OCI-LY7 (cell line): ENCODE data around the gene ZBTB44. TPM values are rescaled to one million over a fixed set of nuclear protein-coding genes. Genes with fewer than 3 reads are reported as not detected.
A peak's percentile ranks its signal among the peaks of the same experiment; 100 is the strongest.

Experiments used
- BruUV-seq: library from RNA; stranded (reverse); fragments of 400-500 nt; replicated peaks from 2 replicates; lab custom pipeline; 2021; lab: Mats Ljungman, UMichigan
- CTCF ChIA-PET: fragments of 300-600 bp; sonication (Branson Sonifier 250); formaldehyde crosslinking; loops from one replicate; lab custom pipeline; 2022; ENCODE audit warnings: antibody characterized with exemption; ENCODE audit not compliant: unreplicated experiment; lab: Charles Lee
- POLR2A ChIA-PET: fragments of 300-600 bp; sonication (Branson Sonifier 250); formaldehyde crosslinking; loops from one replicate; lab custom pipeline; 2022; ENCODE audit warnings: antibody characterized with exemption; lab: Charles Lee
- DNase-seq: peaks from one replicate; pipeline ENCODE4 v3.0.0-alpha.2; 2015; ENCODE audit warnings: low spot score
- H2AFZ ChIP-seq: fragments of 200-600 bp; sonication (generic), shearing (Covaris generic); 2 replicates; pipeline ENCODE4 v1.6.1; 2014; ENCODE audit warnings: mild to moderate bottlenecking, antibody characterized with exemption, low read length, moderate library complexity
- H3K27ac ChIP-seq: fragments of 200-600 bp; sonication (generic); 2 replicates; pipeline ENCODE4 v1.5.1; 2014; ENCODE audit warnings: mixed run types, low read depth, mild to moderate bottlenecking, moderate library complexity, low read length, inconsistent platforms; ENCODE audit not compliant: poor library complexity, severe bottlenecking
- H3K36me3 ChIP-seq: fragments of 200-600 bp; sonication (generic); 2 replicates; pipeline ENCODE4 v1.6.1; 2014; ENCODE audit warnings: mild to moderate bottlenecking, antibody characterized with exemption, low read length, moderate library complexity, mixed read lengths; ENCODE audit not compliant: insufficient read depth
- H3K4me1 ChIP-seq: fragments of 200-600 bp; sonication (generic); 2 replicates; pipeline ENCODE4 v1.5.1; 2014; ENCODE audit warnings: mild to moderate bottlenecking, low read length; ENCODE audit not compliant: insufficient read depth, poor library complexity, severe bottlenecking
- H3K4me2 ChIP-seq: fragments of 200-600 bp; sonication (generic); 2 replicates; pipeline ENCODE4 v1.6.1; 2014; ENCODE audit warnings: mild to moderate bottlenecking, low read length
- H3K4me3 ChIP-seq: fragments of 200-600 bp; sonication (generic); 2 replicates; pipeline ENCODE4 v1.5.1; 2014; ENCODE audit warnings: mild to moderate bottlenecking, low read depth, low read length; ENCODE audit not compliant: poor library complexity, severe bottlenecking
- H3K79me2 ChIP-seq: fragments of 200-600 bp; sonication (generic); 2 replicates; pipeline ENCODE4 v1.6.1; 2016; ENCODE audit warnings: low read depth, mild to moderate bottlenecking, low read length, moderate library complexity, mixed read lengths; ENCODE audit not compliant: insufficient read depth
- H3K9me2 ChIP-seq: fragments of 200-600 bp; sonication (generic); 2 replicates; pipeline ENCODE4 v1.6.1; 2016; ENCODE audit warnings: mild to moderate bottlenecking, low read length, mixed read lengths; ENCODE audit not compliant: insufficient read depth
- H3K9me3 ChIP-seq: fragments of 200-600 bp; sonication (generic); 2 replicates; pipeline ENCODE4 v1.6.1; 2014; ENCODE audit warnings: mild to moderate bottlenecking, mixed run types, low read length, mixed read lengths
- H4K20me1 ChIP-seq: fragments of 200-600 bp; sonication (generic); 2 replicates; pipeline ENCODE4 v1.6.1; 2014; ENCODE audit warnings: mild to moderate bottlenecking, antibody characterized with exemption, low read length, moderate library complexity, mixed read lengths; ENCODE audit not compliant: insufficient read depth
- EZH2phosphoT487 ChIP-seq: fragments of 200-600 bp; sonication (generic); IDR thresholded peaks from 2 replicates; pipeline ENCODE4 v1.6.1; 2018; ENCODE audit warnings: low read depth, borderline replicate concordance, mild to moderate bottlenecking, mixed run types, antibody characterized with exemption, low read length, moderate library complexity, mixed read lengths
- intact Hi-C: fragments of 100-400 bp; cut with micrococcal nuclease; formaldehyde crosslinking; loops from one replicate; pipeline ENCODE4 v1.10.0; 2022; ENCODE audit not compliant: unreplicated experiment
- total RNA-seq, 2 experiments: library from RNA; depleted of rRNA in 1 of 2; stranded (reverse); fragments of >200 nt in 1 of 2; shearing (Covaris generic) in 1 of 2; gene quantifications; 2 replicates each; pipeline ENCODE4 v1.2.3, GENCODE V29; 2014 to 2022
- TF ChIP-seq, protein P1 (sequence below): fragments of 200-600 bp; sonication (generic); conservative IDR thresholded peaks from 2 replicates; pipeline ENCODE4 v1.5.1; 2014; ENCODE audit warnings: mild to moderate bottlenecking, antibody characterized with exemption, low read length, moderate library complexity, mixed read lengths

ZBTB44 gene
- total RNA-seq, 2 experiments from 2014 or later: 57.4 to 60.2 TPM

DNA sequence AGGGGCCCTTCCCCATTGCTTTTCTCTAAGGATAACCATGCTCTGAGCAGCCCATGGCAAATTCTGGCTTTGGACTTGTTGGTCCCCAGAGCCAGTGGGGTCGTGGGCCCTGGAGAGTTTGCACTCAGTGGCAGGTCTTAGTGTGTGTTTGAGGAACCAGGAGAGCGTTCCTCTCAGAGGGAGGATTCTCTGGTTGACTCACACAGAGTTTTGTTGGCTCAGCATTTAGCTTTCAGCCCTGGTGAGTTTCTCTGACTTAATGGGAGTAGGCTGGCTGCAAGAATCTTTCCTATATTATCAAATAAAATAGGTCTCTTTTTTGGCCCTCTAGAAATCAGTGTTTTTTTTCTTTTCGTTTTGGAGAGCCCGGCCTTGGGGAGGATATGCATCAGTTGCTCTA is 134.2 kb downstream of the ZBTB44 start:
- CTCF ChIA-PET: interaction anchor here (0.7 to 1.0 kb wide), 2 partner anchors 14 to 24 kb away, joined by 3 read pairs; no protein-coding TSS in a partner anchor

DNA sequence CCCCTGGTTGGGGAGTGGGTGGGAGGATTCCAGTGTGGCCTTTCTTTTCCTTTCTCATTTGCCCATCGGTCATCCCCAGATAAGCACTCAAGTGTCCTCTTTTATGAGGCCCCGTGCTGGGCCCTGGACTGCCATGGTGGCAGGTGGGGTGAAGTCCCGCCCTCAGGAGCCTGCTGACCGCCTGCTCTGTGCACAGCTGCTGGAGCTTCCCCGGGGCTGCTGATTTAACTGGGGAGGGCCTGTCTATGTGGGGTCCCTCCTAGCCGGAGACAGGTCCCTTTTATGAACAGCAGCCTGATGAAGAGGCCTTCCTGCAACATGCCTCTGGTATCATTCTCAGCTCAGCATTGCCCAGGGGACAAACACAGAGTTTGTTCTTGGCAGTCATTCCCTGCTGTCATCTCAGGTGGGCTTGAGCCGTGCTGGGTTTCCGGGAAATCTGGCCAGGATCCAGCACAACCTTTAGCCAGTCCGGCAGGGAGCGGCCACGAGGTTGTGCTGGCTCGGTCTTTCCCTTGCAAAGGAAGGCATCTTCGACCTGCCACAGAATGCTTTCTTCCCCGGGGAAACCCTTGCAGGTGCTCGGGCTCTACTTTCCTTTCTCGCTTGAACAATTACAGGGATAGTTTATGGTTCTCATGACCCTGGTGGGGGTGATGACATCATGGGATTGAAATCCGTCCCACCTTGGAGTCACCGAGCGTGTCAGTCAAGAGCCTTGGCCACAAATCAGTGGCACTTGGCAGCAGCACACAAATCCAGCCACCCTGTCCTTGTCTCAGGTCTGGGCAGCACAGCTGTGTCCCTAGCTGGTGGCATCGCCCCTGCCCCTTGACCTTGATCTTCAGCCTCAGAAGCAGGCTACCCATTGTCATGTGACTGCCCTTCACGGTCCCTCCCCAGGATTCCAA is 135.1 kb downstream of the ZBTB44 start:
- peak overlapping the region; percentile 94 for H3K4me2 ChIP-seq
- H3K79me2 ChIP-seq: peaks cover 92% of the 10 kb centered on the region

More for the DNA sequence above, 134.2 kb downstream of the ZBTB44 start:
- BruUV-seq: TSS peak; percentile 16
- H3K79me2 ChIP-seq: peaks cover 92% of the 10 kb centered on the region
- H3K4me3 ChIP-seq: peak overlapping the region; percentile 64
- POLR2A ChIA-PET: interaction anchor here (0.7 to 5.9 kb wide), 8 partner anchors 10 to 259 kb away, joined by 3 to 74 read pairs (median 8); no protein-coding TSS in a partner anchor
- peaks cover 96% of the 10 kb centered on the region for H3K4me1 ChIP-seq
- no peak for TF ChIP-seq EZH2phosphoT487
- TF ChIP-seq, protein P1, sequence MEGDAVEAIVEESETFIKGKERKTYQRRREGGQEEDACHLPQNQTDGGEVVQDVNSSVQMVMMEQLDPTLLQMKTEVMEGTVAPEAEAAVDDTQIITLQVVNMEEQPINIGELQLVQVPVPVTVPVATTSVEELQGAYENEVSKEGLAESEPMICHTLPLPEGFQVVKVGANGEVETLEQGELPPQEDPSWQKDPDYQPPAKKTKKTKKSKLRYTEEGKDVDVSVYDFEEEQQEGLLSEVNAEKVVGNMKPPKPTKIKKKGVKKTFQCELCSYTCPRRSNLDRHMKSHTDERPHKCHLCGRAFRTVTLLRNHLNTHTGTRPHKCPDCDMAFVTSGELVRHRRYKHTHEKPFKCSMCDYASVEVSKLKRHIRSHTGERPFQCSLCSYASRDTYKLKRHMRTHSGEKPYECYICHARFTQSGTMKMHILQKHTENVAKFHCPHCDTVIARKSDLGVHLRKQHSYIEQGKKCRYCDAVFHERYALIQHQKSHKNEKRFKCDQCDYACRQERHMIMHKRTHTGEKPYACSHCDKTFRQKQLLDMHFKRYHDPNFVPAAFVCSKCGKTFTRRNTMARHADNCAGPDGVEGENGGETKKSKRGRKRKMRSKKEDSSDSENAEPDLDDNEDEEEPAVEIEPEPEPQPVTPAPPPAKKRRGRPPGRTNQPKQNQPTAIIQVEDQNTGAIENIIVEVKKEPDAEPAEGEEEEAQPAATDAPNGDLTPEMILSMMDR: no peak
- peak overlapping the region; percentile 94 for H3K4me2 ChIP-seq
- no peak overlapping the region for H2AFZ ChIP-seq
- H3K9me3 ChIP-seq: no peaks in the 10 kb centered on the region
- H3K27ac ChIP-seq: peak overlapping the region; percentile 99
- H4K20me1 ChIP-seq: no peaks in the 10 kb centered on the region
- peak; percentile 66 for DNase-seq
- intact Hi-C loops: loop anchor here (2.0 to 5.0 kb wide), 5 partner anchors 33 to 1453 kb away; partner anchors contain the start of gene PRDM10
- no peaks in the 10 kb centered on the region for H3K9me2 ChIP-seq
- peaks cover 41% of the 10 kb centered on the region for H3K36me3 ChIP-seq

More for the DNA sequence above, 135.1 kb downstream of the ZBTB44 start:
- POLR2A ChIA-PET: interaction anchor here (0.7 to 5.9 kb wide), 12 partner anchors 9 to 232 kb away, joined by 3 to 74 read pairs (median 4); partner anchors contain the start of gene PRDM10
- peak overlapping the region; percentile 99 for H3K27ac ChIP-seq
- CTCF ChIA-PET: no interaction called here
- DNase-seq: peak; percentile 76
- intact Hi-C loops: loop anchor here (2.0 to 5.0 kb wide), 5 partner anchors 32 to 1452 kb away; partner anchors contain the start of gene PRDM10
- H3K9me3 ChIP-seq: peaks cover 6% of the 10 kb centered on the region; the same call in 1 of the 2 replicates
- H3K36me3 ChIP-seq: peaks cover 41% of the 10 kb centered on the region
- no TSS peak for BruUV-seq
- TF ChIP-seq, protein P1: no peak
- TF ChIP-seq EZH2phosphoT487: no peak
- H3K9me2 ChIP-seq: no peaks in the 10 kb centered on the region
- no peaks in the 10 kb centered on the region for H4K20me1 ChIP-seq
- peak overlapping the region; percentile 64 for H3K4me3 ChIP-seq
- peaks cover 91% of the 10 kb centered on the region for H3K4me1 ChIP-seq
- H2AFZ ChIP-seq: no peak overlapping the region
